HCT116 (cell line): ENCODE data around the gene SMARCAD1. TPM values are rescaled to one million over a fixed set of nuclear protein-coding genes. Genes with fewer than 3 reads are reported as not detected.

ENCODE experiments used
- ATAC-seq: fragments of 200-7000 bp; cut with Tn5 transposase; 2 replicates; pipeline ENCODE4 v1.9.1; 2020; ENCODE audit warnings: mild to moderate bottlenecking, moderate library complexity
- BruUV-seq: library from RNA; stranded (reverse); fragments of 400-500 nt; replicated peaks from 2 replicates; lab custom pipeline; 2021; lab: Mats Ljungman, UMichigan
- CTCF ChIA-PET: fragments of 300-600 bp; sonication (Branson Sonifier 250); formaldehyde crosslinking; loops from one replicate; lab custom pipeline; 2021; ENCODE audit warnings: antibody characterized with exemption; lab: Charles Lee
- POLR2A ChIA-PET: fragments of 300-600, 350-600 bp; sonication (Branson Sonifier 250); formaldehyde crosslinking; loops from one replicate; lab custom pipeline; 2021; ENCODE audit warnings: antibody characterized with exemption; lab: Charles Lee
- RAD21 ChIA-PET, 2 experiments: fragments of 300-600 bp; sonication (Branson Sonifier 250); formaldehyde crosslinking; loops; one replicate each; lab custom pipeline; 2023; ENCODE audit warnings: low total read pairs in 2 of 2; ENCODE audit not compliant: uncharacterized antibody in 2 of 2, unreplicated experiment in 2 of 2, low non-redundant PET in 1 of 2; lab: Charles Lee
- DNase-seq: peaks from one replicate; pipeline ENCODE4 v3.0.0-alpha.2; 2010; ENCODE audit warnings: low read depth, low spot score
- H2AFZ ChIP-seq: fragments of 200-600 bp; shearing (Covaris generic), sonication (generic); 2 replicates; pipeline ENCODE4 v1.6.1; 2017; ENCODE audit warnings: low read depth, mixed run types, mixed read lengths, antibody characterized with exemption, low read length; ENCODE audit not compliant: poor library complexity, severe bottlenecking
- H3K27ac ChIP-seq: 2 replicates; pipeline ENCODE4 v1.5.1; 2012; ENCODE audit warnings: low read depth, low read length
- H3K27me3 ChIP-seq: fragments of 200-600 bp; sonication (generic); 2 replicates; pipeline ENCODE4 v1.6.1; 2016; ENCODE audit warnings: mixed run types, low read length, mixed read lengths; ENCODE audit not compliant: insufficient read depth
- H3K36me3 ChIP-seq, 2 experiments: fragments of 200-500 bp in 1 of 2; fragments of 200-600 bp in 1 of 2; sonication (Bioruptor generic) in 1 of 2; sonication (generic) in 1 of 2; 2 replicates each; pipeline versions ENCODE4 v1.5.1 to v1.6.1; 2014 to 2016; ENCODE audit warnings: low read length in 2 of 2, inconsistent platforms in 1 of 2, mixed read lengths in 1 of 2, mixed run types in 1 of 2; ENCODE audit not compliant: insufficient read depth in 2 of 2, control insufficient read depth in 1 of 2
- H3K4me1 ChIP-seq, 2 experiments: fragments of 200-600 bp in 1 of 2; sonication (generic) in 1 of 2; 2 replicates each; pipeline versions ENCODE4 v1.5.1 to v1.6.1; 2012 to 2017; ENCODE audit warnings: low read length in 2 of 2, inconsistent platforms in 1 of 2, mild to moderate bottlenecking in 1 of 2, mixed read lengths in 1 of 2, mixed run types in 1 of 2, moderate library complexity in 1 of 2; ENCODE audit not compliant: insufficient read depth in 2 of 2, control insufficient read depth in 1 of 2
- H3K4me2 ChIP-seq: fragments of 200-600 bp; sonication (generic); 2 replicates; pipeline ENCODE4 v1.6.1; 2017; ENCODE audit warnings: mixed run types, low read length, mixed read lengths
- H3K4me3 ChIP-seq, 2 experiments: fragments of 200-600 bp in 1 of 2; sonication (generic) in 1 of 2; replicated peaks in 1 of 2; 2 replicates each; pipeline ENCODE4 v1.5.1; 2011 to 2016; ENCODE audit warnings: low read length in 2 of 2, control low read depth in 1 of 2, low read depth in 1 of 2, mild to moderate bottlenecking in 1 of 2, mixed read lengths in 1 of 2, mixed run types in 1 of 2
- H3K79me2 ChIP-seq: fragments of 200-600 bp; sonication (generic); 2 replicates; pipeline ENCODE4 v1.6.1; 2017; ENCODE audit warnings: mild to moderate bottlenecking, mixed run types, low read length, moderate library complexity, mixed read lengths; ENCODE audit not compliant: insufficient read depth
- H3K9ac ChIP-seq: fragments of 200-600 bp; sonication (generic); 2 replicates; pipeline ENCODE4 v1.6.1; 2016; ENCODE audit warnings: low read length, mixed read lengths
- H3K9me2 ChIP-seq: fragments of 200-600 bp; sonication (generic), shearing (Covaris generic); 2 replicates; pipeline ENCODE4 v1.6.1; 2017; ENCODE audit warnings: mixed run types, mild to moderate bottlenecking, moderate library complexity; ENCODE audit not compliant: insufficient read depth
- H3K9me3 ChIP-seq, 2 experiments: fragments of 200-500 bp in 1 of 2; fragments of 200-600 bp in 1 of 2; sonication (Bioruptor generic) in 1 of 2; sonication (generic) in 1 of 2; 2 replicates each; pipeline ENCODE4 v1.6.1; 2014 to 2017; ENCODE audit warnings: low read length in 2 of 2, mixed read lengths in 2 of 2, inconsistent platforms in 1 of 2, low read depth in 1 of 2, mild to moderate bottlenecking in 1 of 2, mixed run types in 1 of 2, moderate library complexity in 1 of 2; ENCODE audit not compliant: control insufficient read depth in 1 of 2, insufficient read depth in 1 of 2
- H4K20me1 ChIP-seq: fragments of 200-600 bp; sonication (generic), shearing (Covaris generic); 2 replicates; pipeline ENCODE4 v1.6.1; 2017; ENCODE audit warnings: mixed run types, mild to moderate bottlenecking, moderate library complexity; ENCODE audit not compliant: insufficient read depth
- ATF3 ChIP-seq: IDR thresholded peaks from 2 replicates; pipeline ENCODE4 v1.6.1; 2012
- CBX3 ChIP-seq: IDR thresholded peaks from 2 replicates; pipeline ENCODE4 v1.6.1; 2012; ENCODE audit warnings: low read depth
- CEBPB ChIP-seq: IDR thresholded peaks from 2 replicates; pipeline ENCODE4 v1.6.1; 2012; ENCODE audit warnings: low read depth
- CTCF ChIP-seq, 3 experiments: fragments of 200-600 bp in 1 of 3; sonication (generic) in 1 of 3; IDR thresholded peaks in 2 of 3; conservative IDR thresholded peaks in 1 of 3; 2 replicates each; pipeline ENCODE4 v1.5.1; 2012 to 2017; ENCODE audit warnings: low read depth in 2 of 3, low read length in 2 of 3, antibody characterized with exemption in 1 of 3, borderline replicate concordance in 1 of 3, control low read depth in 1 of 3, mild to moderate bottlenecking in 1 of 3, mixed read lengths in 1 of 3, mixed run types in 1 of 3, moderate library complexity in 1 of 3; ENCODE audit not compliant: insufficient read depth in 1 of 3
- EGR1 ChIP-seq: IDR thresholded peaks from 2 replicates; pipeline ENCODE4 v1.6.1; 2012; ENCODE audit warnings: low read depth
- ELF1 ChIP-seq: IDR thresholded peaks from 2 replicates; pipeline ENCODE4 v1.6.1; 2012; ENCODE audit warnings: low read depth, borderline replicate concordance
- EZH2 ChIP-seq: fragments of 200-600 bp; sonication (generic); IDR thresholded peaks from 2 replicates; pipeline ENCODE4 v1.6.1; 2017; ENCODE audit warnings: antibody characterized with exemption, mixed run types
- EZH2phosphoT487 ChIP-seq: fragments of 200-600 bp; IDR thresholded peaks from 2 replicates; pipeline ENCODE4 v1.6.1; 2018; ENCODE audit warnings: antibody characterized with exemption, borderline replicate concordance
- FOSL1 ChIP-seq: IDR thresholded peaks from 2 replicates; pipeline ENCODE4 v1.6.1; 2012; ENCODE audit warnings: low read depth
- JUND ChIP-seq: IDR thresholded peaks from 2 replicates; pipeline ENCODE4 v1.6.1; 2012
- MAX ChIP-seq: IDR thresholded peaks from 2 replicates; pipeline ENCODE4 v1.6.1; 2012
- POLR2A ChIP-seq: IDR thresholded peaks from 2 replicates; pipeline ENCODE4 v1.7.0; 2011; ENCODE audit warnings: borderline replicate concordance; ENCODE audit not compliant: insufficient read depth, insufficient read length; ENCODE audit errors: extremely low read depth
- POLR2AphosphoS5 ChIP-seq: IDR thresholded peaks from 2 replicates; pipeline ENCODE4 v1.6.1; 2011; ENCODE audit warnings: mild to moderate bottlenecking, low read depth, low read length, moderate library complexity
- RAD21 ChIP-seq: IDR thresholded peaks from 2 replicates; pipeline ENCODE4 v1.6.1; 2012; ENCODE audit warnings: low read depth, mild to moderate bottlenecking
- SIN3A ChIP-seq: IDR thresholded peaks from 2 replicates; pipeline ENCODE4 v1.6.1; 2012; ENCODE audit warnings: low read depth
- SP1 ChIP-seq: IDR thresholded peaks from 2 replicates; pipeline ENCODE4 v1.6.1; 2012; ENCODE audit warnings: low read depth
- TCF7L2 ChIP-seq: IDR thresholded peaks from 2 replicates; pipeline ENCODE4 v1.7.0; 2011; ENCODE audit warnings: borderline replicate concordance, inconsistent platforms; ENCODE audit not compliant: insufficient read depth, insufficient read length; ENCODE audit errors: extremely low read depth
- YY1 ChIP-seq: IDR thresholded peaks from 2 replicates; pipeline ENCODE4 v1.6.1; 2011; ENCODE audit warnings: low read length, low read depth, moderate library complexity, mild to moderate bottlenecking; ENCODE audit not compliant: insufficient replicate concordance; ENCODE audit errors: extremely low read depth
- ZFX ChIP-seq: fragments of 450-650 bp; IDR thresholded peaks from 2 replicates; pipeline ENCODE4 v1.6.1; 2017
- ZNF274 ChIP-seq: fragments of 200-500 bp; sonication (Bioruptor generic); IDR thresholded peaks from 2 replicates; pipeline ENCODE4 v1.6.1; 2014; ENCODE audit warnings: mild to moderate bottlenecking, low read depth, low read length, inconsistent platforms
- intact Hi-C: fragments of 100-400 bp; cut with micrococcal nuclease; formaldehyde crosslinking; loops from 2 replicates; pipeline ENCODE4 v1.10.0; 2022
- total RNA-seq: library from RNA; stranded (reverse); gene quantifications from one replicate; pipeline ENCODE4 v1.2.1, GENCODE V29; 2021; ENCODE audit not compliant: unreplicated experiment

The SMARCAD1 gene
- total RNA-seq, 1 experiment from 2014 or later = 33.6 TPM

- no peak for DNase-seq
- ChIA-PET CTCF (no interaction called here), POLR2A (no interaction called here)
These were observed 17.8 kb downstream of the SMARCAD1 start for GRCh38 chr4:94225449-94225848.

More at GRCh38 chr4:94225449-94225848, 17.8 kb downstream of the SMARCAD1 start:
- Histone ChIP-seq H3K27me3 (no peaks in the 10 kb centered on the region), H3K4me3 (no peak overlapping the region), H3K4me2 (no peak overlapping the region), H2AFZ (no peak overlapping the region), H3K4me1 (no peaks in the 10 kb centered on the region), H3K9me2 (no peaks in the 10 kb centered on the region), H3K36me3 (peaks cover 0 to 7% of the 10 kb centered on the region in 2 experiments; a peak in 2 of 4 replicates), H4K20me1 (peaks cover 12% of the 10 kb centered on the region; the same call in 1 of the 2 replicates), H3K79me2 (peaks cover 97% of the 10 kb centered on the region), H3K9ac (no peak overlapping the region), H3K27ac (no peak overlapping the region), H3K9me3 (no peaks in the 10 kb centered on the region)
- no peak for ATAC-seq
- RAD21 ChIA-PET = no interaction called here
- no TSS peak for BruUV-seq
- intact Hi-C loops = no loop called here
- TF ChIP-seq RAD21 (no peak), ZFX (no peak), TCF7L2 (no peak), EGR1 (no peak), MAX (no peak), POLR2AphosphoS5 (no peak), SIN3A (no peak), ATF3 (no peak), FOSL1 (no peak), SP1 (no peak), JUND (no peak), EZH2phosphoT487 (no peak), CTCF (IDR thresholded peaks at IDR 0.05 in 2 of 3, conservative IDR thresholded peaks at IDR 0.05 in 1 of 3; ENCODE audit: borderline replicate concordance in 1 of 3, insufficient read depth in 1 of 3, low read depth in 2 of 3, low read length in 2 of 3) (no peak), CBX3 (no peak), POLR2A (no peak), EZH2 (no peak), YY1 (no peak), CEBPB (no peak), ZNF274 (no peak), ELF1 (no peak)
